Testis (tissue), 3 donors: ENCODE results near the gene ST7. TPM values are rescaled to one million over a fixed set of nuclear protein-coding genes. Genes with fewer than 3 reads are reported as not detected.

ENCODE experiments used
- DNase-seq: peaks from one replicate; pipeline ENCODE4 v3.0.0-alpha.2; 2019
- H3K27ac ChIP-seq, 2 donors: fragments of 200-600 bp; sonication (generic); one replicate each; pipeline ENCODE4 v1.5.1; 2019
- H3K27me3 ChIP-seq: fragments of 200-600 bp; sonication (generic); one replicate; pipeline ENCODE4 v1.5.1; 2019
- H3K36me3 ChIP-seq: fragments of 200-600 bp; sonication (generic); one replicate; pipeline ENCODE4 v1.5.1; 2017; ENCODE audit warnings: low read depth; ENCODE audit errors: missing control alignments
- H3K4me1 ChIP-seq: fragments of 200-600 bp; sonication (generic); one replicate; pipeline ENCODE4 v1.5.1; 2019
- H3K4me3 ChIP-seq, 2 donors: fragments of 200-600 bp; sonication (generic); one replicate each; pipeline ENCODE4 v1.5.1; 2017 to 2019
- H3K9me3 ChIP-seq: fragments of 200-600 bp; sonication (generic); one replicate; pipeline ENCODE4 v1.5.1; 2017
- CTCF ChIP-seq, 3 experiments: fragments of 450-650 bp in 2 of 3; fragments of 200-600 bp in 1 of 3; sonication (generic) in 1 of 3; IDR thresholded peaks; one replicate each; pipeline ENCODE4 v1.5.1; 2016 to 2019; ENCODE audit warnings: antibody characterized with exemption in 3 of 3, mild to moderate bottlenecking in 2 of 3, moderate library complexity in 1 of 3
- POLR2A ChIP-seq: fragments of 450-650 bp; IDR thresholded peaks from one replicate; pipeline ENCODE4 v1.6.1; 2017; ENCODE audit warnings: antibody characterized with exemption, mild to moderate bottlenecking, moderate library complexity
- WGBS, 2 donors: methylation state at CpG; one replicate each; pipeline ENCODE4 v1.1.5; 2018; 5-methylcytosine and 5-hydroxymethylcytosine counted together
- intact Hi-C: fragments of 100-400 bp; cut with DNase I; formaldehyde crosslinking; loops from one replicate; pipeline ENCODE4 v1.15.1; 2023; ENCODE audit warnings: low total_unique reads
- polyA plus RNA-seq: library from polyadenylated mRNA; stranded (reverse); fragments of 350-450 nt; fragmentation: Illumina TruSeq; extraction: RNeasy Lipid Tissue Mini Kit (QIAGEN cat#74804); gene quantifications from one replicate; pipeline ENCODE4 v1.2.3, GENCODE V29; 2014; ENCODE audit warnings: low read depth, low replicate concordance; ENCODE audit not compliant: insufficient read depth
- total RNA-seq, 2 donors: library from RNA; depleted of rRNA; stranded (reverse); fragments of >200 nt; gene quantifications; one replicate each; pipeline ENCODE4 v1.2.3, GENCODE V29; 2016

Gene ST7
- total and polyA plus RNA-seq, 3 donors from 2014 or later: 15.9 to 25.3 (median 23.2) TPM

DNA sequence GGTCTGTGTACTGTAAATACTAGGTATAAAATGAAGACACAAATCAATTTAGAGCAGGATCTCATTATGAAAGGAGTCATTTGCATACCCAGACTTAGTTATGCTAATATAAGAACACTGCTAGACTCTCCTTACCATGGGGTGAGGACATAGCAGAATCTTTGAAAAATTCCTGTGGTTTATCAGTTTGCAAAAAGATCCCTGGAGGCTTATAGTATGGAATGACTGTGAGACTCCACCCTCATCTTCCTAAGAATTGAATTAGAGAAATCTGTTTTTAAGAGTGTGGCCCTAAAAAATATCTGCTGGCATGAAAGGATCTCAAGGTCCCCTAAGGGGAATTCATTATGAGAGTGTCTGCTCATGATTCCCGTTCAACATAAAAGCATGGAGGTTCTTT lies 306.3 kb downstream of the ST7 start:
- H3K9me3 ChIP-seq: no peaks in the 10 kb centered on the region
- H3K4me3 ChIP-seq: no peak overlapping the region
- 47 to 85% methylated on average over 1 of the region's 1 CpG for WGBS, 2 donors
- H3K36me3 ChIP-seq: no peaks in the 10 kb centered on the region
- intact Hi-C loops: no loop called here
- H3K27ac ChIP-seq: no peak overlapping the region
- no peak for DNase-seq
- TF ChIP-seq POLR2A (no peak), CTCF (IDR thresholded peaks at IDR 0.05) (no peak)
- no peaks in the 10 kb centered on the region for H3K4me1 ChIP-seq
- H3K27me3 ChIP-seq: no peaks in the 10 kb centered on the region

GRCh38 chr7:117262546-117262945 lies 309.2 kb downstream of the ST7 start:
- TF ChIP-seq POLR2A: no peak
- no peak for TF ChIP-seq CTCF (IDR thresholded peaks at IDR 0.05)
- no peak for DNase-seq
- Histone ChIP-seq H3K27me3 (no peaks in the 10 kb centered on the region), H3K4me3 (no peak overlapping the region), H3K36me3 (no peaks in the 10 kb centered on the region), H3K9me3 (no peaks in the 10 kb centered on the region), H3K4me1 (no peaks in the 10 kb centered on the region), H3K27ac (no peak overlapping the region)
- intact Hi-C loops: no loop called here
- 98 to 100% methylated on average over 2 of the region's 2 CpGs for WGBS, 2 donors

DNA sequence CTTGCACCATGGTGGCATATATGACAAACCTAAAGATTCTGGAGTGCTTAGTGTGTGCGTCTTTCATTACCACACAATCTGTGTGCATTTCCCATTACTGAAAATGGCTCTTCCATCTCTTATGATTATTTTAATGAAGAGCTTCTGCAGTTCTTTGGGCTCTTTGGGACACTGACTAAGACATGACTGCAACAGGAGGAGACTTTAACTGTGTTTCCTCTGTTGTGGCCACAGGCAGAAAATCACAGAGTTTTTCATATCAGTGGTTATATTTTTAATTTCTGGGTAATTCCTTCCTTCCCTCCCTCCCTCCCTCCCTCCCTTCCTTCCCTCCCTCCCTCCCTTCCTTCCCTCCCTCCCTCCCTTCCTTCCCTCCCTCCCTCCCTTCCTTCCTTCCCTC lies 311.4 kb downstream of the ST7 start:
- Histone ChIP-seq H3K27me3 (no peaks in the 10 kb centered on the region), H3K9me3 (no peaks in the 10 kb centered on the region), H3K4me3 (no peak overlapping the region), H3K36me3 (no peaks in the 10 kb centered on the region), H3K27ac (no peak overlapping the region), H3K4me1 (no peaks in the 10 kb centered on the region)
- WGBS, 2 donors: 52 to 92% methylated on average over 1 of the region's 1 CpG
- DNase-seq: no peak
- intact Hi-C loops: no loop called here
- TF ChIP-seq POLR2A (no peak), CTCF (IDR thresholded peaks at IDR 0.05) (no peak)

DNA sequence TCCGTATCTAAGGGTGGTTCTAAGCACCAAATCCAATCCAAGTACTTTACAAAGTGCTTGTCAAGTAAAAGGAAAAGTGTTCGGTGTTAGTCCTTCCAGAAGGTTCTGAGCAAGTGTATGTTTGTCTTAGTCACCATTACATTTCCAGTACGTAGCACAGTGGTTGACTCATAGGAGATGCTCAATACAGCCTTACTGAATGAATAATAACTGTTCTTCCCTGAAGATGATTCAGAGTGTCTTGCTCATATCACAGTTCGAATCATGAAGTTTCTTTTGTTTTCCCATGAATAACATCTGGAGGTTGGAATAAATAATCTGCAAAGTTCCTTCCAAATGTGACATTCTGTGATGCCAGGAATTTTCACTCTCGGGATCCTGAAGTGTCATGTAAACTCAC lies 316.1 kb downstream of the ST7 start:
- H3K4me3 ChIP-seq: no peak overlapping the region
- no peaks in the 10 kb centered on the region for H3K36me3 ChIP-seq
- no peaks in the 10 kb centered on the region for H3K4me1 ChIP-seq
- TF ChIP-seq CTCF (IDR thresholded peaks at IDR 0.05): no peak
- no peak for TF ChIP-seq POLR2A
- no peak overlapping the region for H3K27ac ChIP-seq
- H3K27me3 ChIP-seq: no peaks in the 10 kb centered on the region
- DNase-seq: no peak
- 86 to 87% methylated on average over 5 of the region's 5 CpGs for WGBS, 2 donors
- intact Hi-C loops: no loop called here
- H3K9me3 ChIP-seq: no peaks in the 10 kb centered on the region

GRCh38 chr7:117269886-117270285 lies 316.6 kb downstream of the ST7 start:
- no peaks in the 10 kb centered on the region for H3K36me3 ChIP-seq
- H3K9me3 ChIP-seq: no peaks in the 10 kb centered on the region
- no peaks in the 10 kb centered on the region for H3K27me3 ChIP-seq
- TF ChIP-seq CTCF (IDR thresholded peaks at IDR 0.05) (no peak), POLR2A (no peak)
- DNase-seq: no peak
- 68 to 80% methylated on average over 3 of the region's 3 CpGs for WGBS, 2 donors
- no peaks in the 10 kb centered on the region for H3K4me1 ChIP-seq
- no peak overlapping the region for H3K4me3 ChIP-seq
- intact Hi-C loops: no loop called here
- no peak overlapping the region for H3K27ac ChIP-seq
